Activated CD4-positive, alpha-beta T cell treated with anti-CD3 and anti-CD28 coated beads, Interleukin-2, amount 50 U/mL, for 48 hours (primary cell): Measurements from ENCODE around the gene SLC22A14.

Source experiments
- DNase-seq, 2 experiments: peaks; one replicate each; pipeline ENCODE4 v3.0.0-alpha.2; 2020

Gene SLC22A14

GRCh38 chr3:38347421-38348200 is 65.5 kb downstream of the SLC22A14 start:
- DNase-seq: no peak

- no peak for DNase-seq
These were observed 66.8 kb downstream of the SLC22A14 start for GRCh38 chr3:38348903-38349302.

- no peak for DNase-seq
These were observed 67.7 kb downstream of the SLC22A14 start for GRCh38 chr3:38349684-38350359.

DNA sequence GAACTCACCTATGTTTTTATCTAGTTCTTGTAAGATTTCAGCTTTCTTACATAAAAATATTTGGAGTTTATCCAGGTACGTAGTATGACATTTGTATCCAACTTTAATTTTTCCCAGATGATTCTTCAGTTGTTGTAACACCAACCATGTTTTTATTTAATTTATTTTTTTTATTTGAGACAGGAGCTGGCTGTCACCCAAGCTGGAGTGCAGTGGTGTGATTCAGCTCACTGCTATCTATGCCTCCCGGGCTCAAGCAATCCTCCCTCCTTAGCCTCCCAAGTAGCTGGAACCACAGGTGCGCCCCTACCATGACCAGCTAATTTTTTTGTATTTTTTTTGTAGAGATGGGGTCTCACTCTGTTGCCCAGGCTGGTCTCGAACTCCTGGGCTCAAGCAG is 71.1 kb downstream of the SLC22A14 start:
- no peak for DNase-seq

- DNase-seq: no peak
These were observed 72.7 kb downstream of the SLC22A14 start for GRCh38 chr3:38354588-38355330.

GRCh38 chr3:38359038-38359437 is 76.9 kb downstream of the SLC22A14 start:
- DNase-seq: no peak

- no peak for DNase-seq
These were observed 78.3 kb downstream of the SLC22A14 start for GRCh38 chr3:38360345-38360744.

DNA sequence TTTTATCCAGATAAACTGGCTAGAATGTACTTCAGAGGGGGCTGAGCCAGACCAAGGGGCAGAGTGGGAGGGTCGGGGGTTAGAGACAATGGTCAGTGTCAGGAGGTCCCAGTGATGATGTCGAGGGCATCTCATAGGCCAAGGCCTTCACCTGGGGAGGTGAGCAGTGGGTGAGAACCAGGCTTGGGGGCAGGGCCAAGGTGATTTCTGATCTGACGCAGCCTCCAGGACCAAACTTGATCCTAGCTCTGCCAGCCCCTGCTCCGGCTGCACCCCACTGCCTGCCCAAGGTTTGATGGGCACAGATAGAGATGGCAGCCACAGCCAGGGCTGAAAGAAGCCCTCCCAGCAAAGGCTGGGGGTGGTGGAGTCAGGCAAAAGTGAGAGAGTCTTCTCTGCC is 79.4 kb downstream of the SLC22A14 start:
- DNase-seq: no peak

DNA sequence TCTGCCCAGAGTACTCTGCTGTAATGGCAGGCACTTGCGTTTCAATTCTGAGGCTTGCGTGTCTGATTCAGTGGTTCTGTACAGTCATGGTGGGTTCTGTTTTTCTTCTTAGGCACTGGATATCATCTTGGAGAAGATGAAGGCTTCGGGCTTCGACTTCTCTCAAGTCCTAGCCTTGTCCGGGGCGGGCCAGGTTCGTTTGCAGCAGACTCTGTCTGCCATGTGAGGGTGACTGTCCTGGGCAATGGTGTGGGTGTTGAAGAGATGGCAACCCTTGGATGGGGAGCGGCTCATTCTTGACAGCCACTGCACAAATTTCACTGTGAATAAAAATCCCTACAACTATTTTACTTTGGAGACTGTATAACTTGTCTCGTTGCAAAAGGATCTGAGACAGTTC is 80.7 kb downstream of the SLC22A14 start:
- DNase-seq: no peak

- no peak for DNase-seq
These were observed 82.8 kb downstream of the SLC22A14 start for GRCh38 chr3:38364721-38365400.

DNA sequence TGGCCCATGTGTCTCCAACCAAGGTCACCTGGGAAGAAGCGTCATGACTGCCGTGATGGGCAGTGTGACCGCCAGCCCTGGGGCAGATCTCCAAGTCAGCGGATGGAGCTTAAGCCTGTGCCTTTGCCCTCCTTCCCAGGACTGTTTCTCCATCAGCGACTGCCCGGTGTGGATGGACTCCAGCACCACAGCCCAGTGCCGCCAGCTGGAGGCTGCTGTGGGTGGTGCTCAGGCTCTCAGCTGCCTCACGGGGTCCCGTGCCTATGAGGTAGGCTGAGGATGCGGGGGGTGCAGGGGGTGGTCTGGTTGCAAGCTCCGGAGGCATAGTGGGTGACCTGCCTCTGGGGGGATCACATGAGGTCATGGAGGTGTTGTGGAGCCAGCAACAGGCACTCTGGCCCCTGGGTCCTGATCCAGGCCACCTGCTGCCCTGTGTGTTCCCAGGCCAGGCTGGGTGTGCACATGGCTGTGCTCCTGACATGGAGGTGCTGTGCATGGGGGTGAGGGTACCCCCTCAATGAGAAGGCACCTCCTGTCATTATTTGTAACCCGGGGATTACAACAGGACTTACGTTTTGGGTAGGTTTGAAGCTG is 83.5 kb downstream of the SLC22A14 start:
- no peak for DNase-seq

GRCh38 chr3:38366082-38366481 is 84.0 kb downstream of the SLC22A14 start:
- DNase-seq: no peak

DNA sequence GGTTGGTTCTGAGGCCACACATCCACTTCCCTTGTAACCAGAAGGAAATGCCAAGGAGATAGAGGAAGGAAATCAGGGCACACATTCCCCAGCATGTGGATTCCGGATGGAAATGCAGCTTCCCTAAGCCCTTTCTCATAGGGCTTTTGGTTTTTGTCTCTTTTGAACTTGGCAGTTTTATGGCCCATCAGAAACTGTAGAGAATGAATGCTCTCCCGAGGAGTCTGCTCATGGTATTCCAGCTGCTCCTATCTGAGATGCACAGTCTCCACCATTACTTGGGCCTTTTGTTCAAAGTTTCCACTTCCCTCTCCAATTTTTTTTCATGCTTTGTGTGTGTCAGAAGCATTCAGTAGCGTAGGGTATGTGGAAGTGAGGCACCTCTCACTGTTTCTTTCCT is 85.7 kb downstream of the SLC22A14 start:
- no peak for DNase-seq
